ENCODE data around the gene MRPS10. TPM values are rescaled to one million over a fixed set of nuclear protein-coding genes. Genes with fewer than 3 reads are reported as not detected.

MRPS10 gene
- total RNA-seq (2014; rRNA removed; shearing (Covaris generic)), result 54.4 and 91.1 TPM in 2 replicates

GRCh38 chr6:42217519-42218367, at the start of gene MRPS10:
TSS of gene MRPS10 (minus strand) at chr6:42217861. CDS start at chr6:42217849, 12 bp downstream.
- Histone ChIP-seq H3K9me3 (replicated peaks) (no peaks in the 10 kb centered on the region), H3K4me1 (replicated peaks) (peaks cover 5% of the 10 kb centered on the region), H3K36me3 (peaks cover 17% of the 10 kb centered on the region), H3K27ac (peak within 1 kb of the TSS; percentile 47), H3K4me3 (peak within 1 kb of the TSS; percentile 59), H3K27me3 (replicated peaks) (no peaks in the 10 kb centered on the region)
- DNase-seq (ENCODE audit: low read depth in 1 of 2, low spot score in 2 of 2), result peak; percentile 84 to 93

- Histone ChIP-seq H3K4me1 (replicated peaks) (no peaks in the 10 kb centered on the region), H3K27me3 (replicated peaks) (no peaks in the 10 kb centered on the region), H3K9me3 (replicated peaks) (no peaks in the 10 kb centered on the region), H3K36me3 (peaks cover 10% of the 10 kb centered on the region), H3K4me3 (no peak overlapping the region), H3K27ac (no peak overlapping the region)
- no peak for DNase-seq (ENCODE audit: low read depth in 1 of 2, low spot score in 2 of 2)
These were observed 48.9 kb upstream of the MRPS10 start for GRCh38 chr6:42266538-42266937.

- Histone ChIP-seq H3K9me3 (replicated peaks) (no peaks in the 10 kb centered on the region), H3K36me3 (peaks cover 10% of the 10 kb centered on the region), H3K4me3 (no peak overlapping the region), H3K27ac (no peak overlapping the region), H3K27me3 (replicated peaks) (no peaks in the 10 kb centered on the region), H3K4me1 (replicated peaks) (peaks cover 7% of the 10 kb centered on the region)
- no peak for DNase-seq (ENCODE audit: low read depth in 1 of 2, low spot score in 2 of 2)
These were observed 47.3 kb upstream of the MRPS10 start for GRCh38 chr6:42264852-42265390.

GRCh38 chr6:42264162-42264851, 46.6 kb upstream of the MRPS10 start:
- Histone ChIP-seq H3K36me3 (peaks cover 10% of the 10 kb centered on the region), H3K4me1 (replicated peaks) (peaks cover 7% of the 10 kb centered on the region), H3K27me3 (replicated peaks) (no peaks in the 10 kb centered on the region), H3K4me3 (no peak overlapping the region), H3K9me3 (replicated peaks) (no peaks in the 10 kb centered on the region), H3K27ac (no peak overlapping the region)
- no peak for DNase-seq (ENCODE audit: low read depth in 1 of 2, low spot score in 2 of 2)

GRCh38 chr6:42263165-42263728, 45.6 kb upstream of the MRPS10 start:
- Histone ChIP-seq H3K4me1 (replicated peaks) (peaks cover 7% of the 10 kb centered on the region), H3K27me3 (replicated peaks) (no peaks in the 10 kb centered on the region), H3K27ac (no peak overlapping the region), H3K36me3 (peaks cover 1% of the 10 kb centered on the region), H3K4me3 (no peak overlapping the region), H3K9me3 (replicated peaks) (no peaks in the 10 kb centered on the region)
- DNase-seq (ENCODE audit: low read depth in 1 of 2, low spot score in 2 of 2), result no peak

GRCh38 chr6:42260972-42261371, 43.3 kb upstream of the MRPS10 start:
- H3K4me1 ChIP-seq (replicated peaks), result peaks cover 7% of the 10 kb centered on the region
- no peak overlapping the region for H3K4me3 ChIP-seq
- no peaks in the 10 kb centered on the region; the same call in none of the 2 replicates for H3K36me3 ChIP-seq
- peak in 1 of 2 experiments; percentile 36 for DNase-seq (ENCODE audit: low read depth in 1 of 2, low spot score in 2 of 2)
- H3K27ac ChIP-seq, result no peak overlapping the region
- no peaks in the 10 kb centered on the region for H3K27me3 ChIP-seq (replicated peaks)
- H3K9me3 ChIP-seq (replicated peaks), result no peaks in the 10 kb centered on the region

- Histone ChIP-seq H3K9me3 (replicated peaks) (no peaks in the 10 kb centered on the region), H3K27ac (no peak overlapping the region), H3K4me1 (replicated peaks) (peaks cover 7% of the 10 kb centered on the region), H3K27me3 (replicated peaks) (no peaks in the 10 kb centered on the region), H3K36me3 (no peaks in the 10 kb centered on the region; the same call in none of the 2 replicates), H3K4me3 (no peak overlapping the region)
- peak in 1 of 2 experiments; percentile 11 for DNase-seq (ENCODE audit: low read depth in 1 of 2, low spot score in 2 of 2)
These were observed 42.8 kb upstream of the MRPS10 start for GRCh38 chr6:42260396-42260888.

GRCh38 chr6:42259841-42260395, 42.3 kb upstream of the MRPS10 start:
- no peaks in the 10 kb centered on the region for H3K9me3 ChIP-seq (replicated peaks)
- H3K27ac ChIP-seq, result no peak overlapping the region
- no peak overlapping the region for H3K4me3 ChIP-seq
- H3K36me3 ChIP-seq, result no peaks in the 10 kb centered on the region; the same call in none of the 2 replicates
- H3K4me1 ChIP-seq (replicated peaks), result peaks cover 7% of the 10 kb centered on the region
- H3K27me3 ChIP-seq (replicated peaks), result no peaks in the 10 kb centered on the region
- no peak for DNase-seq (ENCODE audit: low read depth in 1 of 2, low spot score in 2 of 2)

GRCh38 chr6:42259286-42259685, 41.6 kb upstream of the MRPS10 start:
- Histone ChIP-seq H3K36me3 (peaks cover 4% of the 10 kb centered on the region), H3K9me3 (replicated peaks) (no peaks in the 10 kb centered on the region), H3K27me3 (replicated peaks) (no peaks in the 10 kb centered on the region), H3K27ac (no peak overlapping the region), H3K4me3 (no peak overlapping the region), H3K4me1 (replicated peaks) (peaks cover 7% of the 10 kb centered on the region)
- no peak for DNase-seq (ENCODE audit: low read depth in 1 of 2, low spot score in 2 of 2)

- Histone ChIP-seq H3K4me3 (no peak overlapping the region), H3K36me3 (peaks cover 10% of the 10 kb centered on the region), H3K27me3 (replicated peaks) (no peaks in the 10 kb centered on the region), H3K4me1 (replicated peaks) (peaks cover 7% of the 10 kb centered on the region), H3K27ac (no peak overlapping the region), H3K9me3 (replicated peaks) (no peaks in the 10 kb centered on the region)
- no peak for DNase-seq (ENCODE audit: low read depth in 1 of 2, low spot score in 2 of 2)
These were observed 40.0 kb upstream of the MRPS10 start for GRCh38 chr6:42257614-42258013.

- Histone ChIP-seq H3K4me3 (no peak overlapping the region), H3K27ac (no peak overlapping the region), H3K9me3 (replicated peaks) (no peaks in the 10 kb centered on the region), H3K36me3 (peaks cover 14% of the 10 kb centered on the region), H3K4me1 (replicated peaks) (peaks cover 10% of the 10 kb centered on the region), H3K27me3 (replicated peaks) (no peaks in the 10 kb centered on the region)
- DNase-seq (ENCODE audit: low read depth in 1 of 2, low spot score in 2 of 2), result no peak
These were observed 39.4 kb upstream of the MRPS10 start for GRCh38 chr6:42257063-42257462.

- H3K4me3 ChIP-seq, result no peak overlapping the region
- no peaks in the 10 kb centered on the region for H3K27me3 ChIP-seq (replicated peaks)
- no peaks in the 10 kb centered on the region for H3K9me3 ChIP-seq (replicated peaks)
- no peak for DNase-seq (ENCODE audit: low read depth in 1 of 2, low spot score in 2 of 2)
- H3K4me1 ChIP-seq (replicated peaks), result peaks cover 4% of the 10 kb centered on the region
- H3K27ac ChIP-seq, result no peak overlapping the region
- H3K36me3 ChIP-seq, result peaks cover 16% of the 10 kb centered on the region
These were observed 37.4 kb upstream of the MRPS10 start for GRCh38 chr6:42255050-42255449.

GRCh38 chr6:42254505-42254904, 36.8 kb upstream of the MRPS10 start:
- Histone ChIP-seq H3K36me3 (peaks cover 16% of the 10 kb centered on the region), H3K9me3 (replicated peaks) (no peaks in the 10 kb centered on the region), H3K4me3 (no peak overlapping the region), H3K27me3 (replicated peaks) (no peaks in the 10 kb centered on the region), H3K4me1 (replicated peaks) (peaks cover 4% of the 10 kb centered on the region; the same call in 1 of the 2 replicates), H3K27ac (no peak overlapping the region)
- no peak for DNase-seq (ENCODE audit: low read depth in 1 of 2, low spot score in 2 of 2)
